AG04449 (cell line): ENCODE measurements around the gene CBX8.

ENCODE experiments used
- CTCF ChIA-PET: fragments of 350-600 bp; formaldehyde crosslinking; extraction: SDS; loops from one replicate; lab custom pipeline; 2021; ENCODE audit warnings: antibody characterized with exemption; lab: Yijun Ruan, JAX
- POLR2A ChIA-PET: fragments of 400-600, 350-600 bp; formaldehyde crosslinking; extraction: SDS; loops from one replicate; lab custom pipeline; 2020; ENCODE audit warnings: antibody characterized with exemption, inconsistent platforms; lab: Yijun Ruan, JAX
- DNase-seq: peaks from one replicate; pipeline ENCODE4 v3.0.0-alpha.2; 2010; ENCODE audit warnings: low read depth, low spot score
- H3K4me3 ChIP-seq: 2 replicates; pipeline ENCODE4 v1.5.1; 2011; ENCODE audit warnings: low read depth, mild to moderate bottlenecking, control low read depth, low read length
- CTCF ChIP-seq: IDR thresholded peaks from one replicate; pipeline ENCODE4 v1.5.1; 2011; ENCODE audit warnings: mild to moderate bottlenecking, moderate library complexity, low read length, control low read depth, inconsistent platforms; ENCODE audit not compliant: insufficient read depth; ENCODE audit errors: missing control alignments

The CBX8 gene

DNA sequence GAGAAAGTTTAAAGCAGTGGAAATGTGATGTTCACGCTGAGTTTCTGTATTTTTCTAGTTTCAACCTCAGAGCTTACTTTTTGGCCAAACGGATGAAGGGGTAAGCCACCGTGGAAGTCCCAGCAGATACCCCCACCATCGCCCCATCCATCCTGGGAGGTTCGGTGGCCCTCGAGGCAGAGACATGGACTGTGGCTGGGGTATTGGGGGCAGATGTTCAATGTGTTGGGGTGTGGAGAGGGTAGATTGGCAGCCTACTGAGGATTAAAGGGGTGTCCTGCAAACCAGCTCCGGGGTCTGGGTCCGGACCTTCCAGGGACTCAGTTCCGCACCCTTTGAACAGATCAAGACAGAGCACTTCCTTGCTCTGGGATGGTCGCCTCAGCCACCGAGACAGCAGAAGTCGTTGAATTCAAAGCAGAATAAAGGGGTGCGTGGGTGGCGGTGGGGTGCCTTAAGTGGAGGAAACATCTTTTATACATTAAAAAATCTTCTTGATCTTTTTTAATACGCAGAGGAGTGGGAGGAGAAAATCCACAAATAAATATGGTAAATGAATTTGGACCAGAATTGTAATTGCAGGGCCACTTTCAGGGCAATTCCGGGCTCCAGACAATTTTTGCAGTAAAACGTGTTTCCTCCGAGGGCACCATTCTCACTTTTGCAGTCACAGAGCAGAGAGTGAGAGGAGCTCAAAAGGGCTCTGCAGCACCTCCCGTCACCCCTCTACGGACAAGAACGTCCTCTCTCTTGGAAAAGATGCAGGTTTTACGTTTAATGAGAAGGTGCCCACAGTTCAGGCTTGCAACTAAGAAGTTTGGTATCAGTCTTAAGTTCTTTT lies 8.2 kb upstream of the CBX8 start:
- H3K4me3 ChIP-seq = no peak overlapping the region
- ChIA-PET CTCF (interaction anchor here (0.8 to 2.7 kb wide), 5 partner anchors 9 to 199 kb away, joined by 3 to 8 read pairs (median 3); partner anchors contain the start of gene CBX4), POLR2A (interaction anchor here (1.6 kb wide), 1 partner anchor 34 kb away, joined by 5 read pairs; the partner anchor contains the start of gene CBX4)
- no peak for DNase-seq
- no peak for TF ChIP-seq CTCF

GRCh38 chr17:79803997-79804855 lies 7.3 kb upstream of the CBX8 start:
- CTCF ChIA-PET = interaction anchor here (0.8 to 2.7 kb wide), 4 partner anchors 10 to 200 kb away, joined by 3 to 8 read pairs (median 3); partner anchors contain the start of gene CBX4
- POLR2A ChIA-PET = interaction anchor here (1.6 kb wide), 1 partner anchor 35 kb away, joined by 5 read pairs; the partner anchor contains the start of gene CBX4
- DNase-seq = no peak
- TF ChIP-seq CTCF = no peak
- peak overlapping the region; percentile 25; the same call in 1 of the 2 replicates for H3K4me3 ChIP-seq

DNA sequence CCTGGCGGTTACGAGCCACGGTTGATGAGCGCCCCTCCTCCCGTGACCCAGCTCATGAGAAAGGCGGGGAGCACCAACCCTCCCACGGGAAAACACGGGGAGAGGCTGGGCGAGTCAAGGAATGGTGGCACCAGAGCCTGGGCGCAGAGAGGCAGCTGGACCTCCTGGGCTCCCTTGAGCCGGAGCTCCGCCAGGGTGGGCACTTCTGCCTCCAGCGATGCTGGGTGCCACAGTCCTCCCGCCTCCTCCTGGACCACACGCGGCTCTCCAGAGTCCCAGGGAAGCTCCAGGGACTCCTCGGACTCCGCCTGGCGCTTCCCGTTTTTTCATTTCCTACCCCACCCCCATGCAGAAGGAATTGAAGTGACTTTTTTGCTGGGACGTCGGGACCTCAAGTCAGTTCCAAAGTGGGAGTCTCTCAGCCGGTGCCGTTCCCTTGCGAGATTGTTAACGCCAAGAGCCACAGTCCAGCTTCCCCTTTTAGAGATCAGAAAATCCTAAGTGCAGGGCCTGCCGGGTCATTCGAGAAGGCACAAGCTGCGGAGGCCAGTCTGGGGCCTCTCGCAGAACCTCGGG lies 6.6 kb upstream of the CBX8 start:
- TF ChIP-seq CTCF = no peak
- CTCF ChIA-PET = interaction anchor here (1.2 to 2.7 kb wide), 2 partner anchors 24 to 37 kb away, joined by 3 to 8 read pairs; partner anchors contain the start of gene CBX4
- POLR2A ChIA-PET = interaction anchor here (1.6 kb wide), 1 partner anchor 36 kb away, joined by 5 read pairs; the partner anchor contains the start of gene CBX4
- no peak for DNase-seq
- no peak overlapping the region for H3K4me3 ChIP-seq

DNA sequence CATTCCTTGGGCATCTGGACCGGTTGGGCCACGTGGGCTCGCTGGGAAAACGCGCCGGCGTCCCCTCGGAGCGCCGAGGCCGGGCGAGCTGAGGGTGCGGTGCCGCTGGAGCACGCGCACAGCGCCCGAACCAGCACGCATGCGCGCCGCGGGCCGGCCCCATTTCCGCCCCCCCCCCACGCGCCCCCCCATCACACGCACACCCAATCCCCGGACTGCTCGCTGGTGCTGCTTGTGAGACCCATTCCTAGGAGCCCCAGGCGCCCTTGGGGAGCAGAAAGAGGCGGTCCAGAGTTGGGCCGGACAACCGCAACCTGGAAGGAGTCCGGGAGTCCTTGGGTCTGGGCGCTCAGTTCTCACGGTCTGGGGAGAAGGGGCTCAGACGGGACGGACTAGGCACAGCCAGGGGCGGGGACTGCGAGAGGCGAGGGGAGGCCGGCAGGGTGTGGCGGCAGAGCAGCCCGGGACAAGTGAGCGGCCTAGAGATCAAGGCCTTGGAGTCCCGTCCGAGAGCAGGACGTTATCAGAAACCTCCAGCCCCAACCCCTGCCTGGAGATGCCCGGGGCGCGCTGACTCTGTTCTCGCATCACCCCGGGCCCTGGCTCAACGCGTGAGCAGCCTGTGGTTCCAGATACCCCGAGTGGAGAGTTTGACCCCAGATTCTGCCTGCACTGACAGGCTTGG lies 6.0 kb upstream of the CBX8 start:
- no peak overlapping the region for H3K4me3 ChIP-seq
- no peak for DNase-seq
- ChIA-PET CTCF (interaction anchor here (1.2 to 1.7 kb wide), 2 partner anchors 9 to 24 kb away, joined by 3 to 15 read pairs; no protein-coding TSS in a partner anchor), POLR2A (no interaction called here)
- TF ChIP-seq CTCF = no peak

DNA sequence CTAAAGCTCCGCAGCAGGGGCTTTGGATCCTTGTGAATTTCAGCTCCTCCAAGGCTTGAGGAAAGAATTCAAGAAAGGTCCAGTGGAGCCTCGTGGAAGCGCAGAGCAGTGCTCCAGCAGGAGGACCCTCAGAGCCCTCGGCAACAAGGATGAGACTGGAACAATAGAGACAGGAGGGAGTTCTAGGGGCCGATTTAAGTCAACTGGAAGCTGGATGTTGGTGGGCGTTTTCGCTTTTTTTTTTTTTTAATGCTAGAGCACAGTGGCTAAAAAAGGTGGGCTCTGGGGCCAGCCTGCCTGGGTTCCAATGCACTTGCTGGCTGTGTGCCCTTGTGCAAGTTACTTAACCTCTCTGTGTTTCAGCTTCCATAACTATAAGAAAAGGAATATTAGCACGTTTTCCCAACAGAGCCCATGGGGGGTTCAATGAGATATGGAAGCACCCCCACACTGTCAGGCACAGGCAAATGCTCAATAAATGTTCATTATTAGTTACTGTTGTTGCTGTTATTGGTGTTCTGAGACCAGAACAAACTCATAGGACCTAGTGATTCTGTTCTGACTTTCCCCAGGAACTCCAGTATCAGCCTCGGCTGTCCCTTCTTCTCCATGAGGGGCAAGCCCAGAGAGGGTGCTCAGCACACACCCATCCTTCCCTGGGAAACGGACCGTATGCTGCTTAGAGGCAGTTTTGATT lies 5.3 kb upstream of the CBX8 start:
- DNase-seq = no peak
- TF ChIP-seq CTCF = no peak
- no peak overlapping the region for H3K4me3 ChIP-seq
- ChIA-PET POLR2A (interaction anchor here (1.3 kb wide), 1 partner anchor 37 kb away, joined by 3 read pairs; the partner anchor contains the start of gene CBX4), CTCF (interaction anchor here (1.2 to 1.7 kb wide), 2 partner anchors 9 to 17 kb away, joined by 3 to 15 read pairs; no protein-coding TSS in a partner anchor)
